DMS114 treated with DMSO at 0.1 percent for 48 hours (cell line): ENCODE results near the gene ELANE.

Experiments
- DNase-seq: peaks from one replicate; lab custom pipeline; 2025; ENCODE audit not compliant: unreplicated experiment; lab: John Stamatoyannopoulos, UW

The ELANE gene

GRCh38 chr19:861141-861755 lies 9.1 kb downstream of the ELANE start:
- no peak for DNase-seq

- no peak for DNase-seq
These were observed 9.9 kb downstream of the ELANE start for GRCh38 chr19:861756-862580.

- no peak for DNase-seq
These were observed 10.6 kb downstream of the ELANE start for GRCh38 chr19:862581-863314.

- no peak for DNase-seq
These were observed 11.2 kb downstream of the ELANE start for GRCh38 chr19:863315-863620.

- DNase-seq, result no peak
These were observed 14.7 kb downstream of the ELANE start for GRCh38 chr19:866769-867300.

- no peak for DNase-seq
These were observed 15.2 kb downstream of the ELANE start for GRCh38 chr19:867301-867793.

GRCh38 chr19:867855-868457 lies 15.9 kb downstream of the ELANE start:
- DNase-seq, result no peak

GRCh38 chr19:868458-869244 lies 16.5 kb downstream of the ELANE start:
- DNase-seq, result no peak

GRCh38 chr19:869245-870177 lies 17.4 kb downstream of the ELANE start:
- no peak for DNase-seq

- DNase-seq, result no peak
These were observed 18.2 kb downstream of the ELANE start for GRCh38 chr19:870314-870713.

GRCh38 chr19:870963-871401 lies 18.9 kb downstream of the ELANE start:
- DNase-seq, result no peak

- DNase-seq, result no peak
These were observed 19.6 kb downstream of the ELANE start for GRCh38 chr19:871446-872265.

GRCh38 chr19:872266-872951 lies 20.3 kb downstream of the ELANE start:
- peak; percentile 11 for DNase-seq

GRCh38 chr19:873084-873483 lies 21.0 kb downstream of the ELANE start:
- no peak for DNase-seq

GRCh38 chr19:873561-874041 lies 21.5 kb downstream of the ELANE start:
- no peak for DNase-seq

- no peak for DNase-seq
These were observed 23.3 kb downstream of the ELANE start for GRCh38 chr19:875265-875879.

- DNase-seq, result no peak
These were observed 24.0 kb downstream of the ELANE start for GRCh38 chr19:876089-876488.
